IMR-90 (cell line): ENCODE data around the gene KTN1. TPM values are rescaled to one million over a fixed set of nuclear protein-coding genes. Genes with fewer than 3 reads are reported as not detected.

Source experiments
- ATAC-seq: fragments of 200-7000 bp; cut with Tn5 transposase; 2 replicates; pipeline ENCODE4 v1.9.1; 2020; ENCODE audit warnings: low read depth, mild to moderate bottlenecking, moderate library complexity
- BruUV-seq: library from RNA; stranded (reverse); fragments of 400-500 nt; replicated peaks from 2 replicates; lab custom pipeline; 2021; lab: Mats Ljungman, UMichigan
- CTCF ChIA-PET: fragments of 300-600 bp; formaldehyde crosslinking; extraction: SDS; loops from one replicate; lab custom pipeline; 2021; ENCODE audit warnings: antibody characterized with exemption; lab: Yijun Ruan, JAX
- POLR2A ChIA-PET: fragments of 300-600 bp; sonication (Branson Sonifier 250); formaldehyde crosslinking; loops from one replicate; lab custom pipeline; 2022; ENCODE audit warnings: antibody characterized with exemption; ENCODE audit not compliant: unreplicated experiment; lab: Charles Lee
- DNase-seq: peaks from one replicate; pipeline ENCODE4 v3.0.0; 2013
- H2AFZ ChIP-seq: replicated peaks from 2 replicates; pipeline ENCODE3; 2013; ENCODE audit warnings: low read length, mild to moderate bottlenecking; ENCODE audit not compliant: poor library complexity
- H2AK5ac ChIP-seq: 2 replicates; pipeline ENCODE4 v1.6.1; 2013; ENCODE audit warnings: low read depth, low read length, inconsistent platforms
- H2AK9ac ChIP-seq: replicated peaks from 2 replicates; pipeline ENCODE3; 2013; ENCODE audit warnings: mild to moderate bottlenecking, low read depth, low read length, moderate library complexity; ENCODE audit not compliant: poor library complexity
- H2BK120ac ChIP-seq: 2 replicates; pipeline ENCODE4 v1.6.1; 2013; ENCODE audit warnings: low read depth, low read length, inconsistent platforms
- H2BK15ac ChIP-seq: 3 replicates; pipeline ENCODE4 v1.6.1; 2013; ENCODE audit warnings: low read depth, low read length, inconsistent platforms
- H2BK20ac ChIP-seq: 2 replicates; pipeline ENCODE4 v1.6.1; 2013; ENCODE audit warnings: low read depth, mild to moderate bottlenecking, inconsistent platforms, low read length, moderate library complexity
- H2BK5ac ChIP-seq: 2 replicates; pipeline ENCODE4 v1.6.1; 2013; ENCODE audit warnings: mild to moderate bottlenecking, low read depth, low read length, inconsistent platforms; ENCODE audit not compliant: poor library complexity, severe bottlenecking
- H3K14ac ChIP-seq: replicated peaks from 2 replicates; pipeline ENCODE4 v1.6.1; 2013; ENCODE audit warnings: low read depth, low read length, inconsistent platforms
- H3K18ac ChIP-seq: 2 replicates; pipeline ENCODE4 v1.6.1; 2013; ENCODE audit warnings: low read depth, low read length, control low read depth
- H3K23ac ChIP-seq: 2 replicates; pipeline ENCODE4 v1.6.1; 2013; ENCODE audit warnings: low read depth, low read length, inconsistent platforms
- H3K27ac ChIP-seq: 2 replicates; pipeline ENCODE4 v1.5.1; 2013; ENCODE audit warnings: mild to moderate bottlenecking, control low read depth, low read length; ENCODE audit not compliant: insufficient read depth
- H3K27me3 ChIP-seq: 2 replicates; pipeline ENCODE4 v1.6.1; 2013; ENCODE audit warnings: low read length; ENCODE audit not compliant: control insufficient read depth, insufficient read depth
- H3K36me3 ChIP-seq: 2 replicates; pipeline ENCODE4 v1.6.1; 2013; ENCODE audit warnings: low read length, mixed read lengths; ENCODE audit not compliant: control insufficient read depth, insufficient read depth
- H3K4ac ChIP-seq: 2 replicates; pipeline ENCODE4 v1.6.1; 2013; ENCODE audit warnings: low read depth, low read length, inconsistent platforms
- H3K4me1 ChIP-seq: 2 replicates; pipeline ENCODE4 v1.6.1; 2013; ENCODE audit warnings: low read length, mixed read lengths; ENCODE audit not compliant: control insufficient read depth, insufficient read depth
- H3K4me2 ChIP-seq: 2 replicates; pipeline ENCODE4 v1.6.1; 2013; ENCODE audit warnings: low read depth, mild to moderate bottlenecking, control low read depth, low read length, moderate library complexity
- H3K4me3 ChIP-seq: 2 replicates; pipeline ENCODE4 v1.5.1; 2013; ENCODE audit warnings: low read depth, mild to moderate bottlenecking, control low read depth, low read length, moderate library complexity; ENCODE audit not compliant: insufficient read depth
- H3K56ac ChIP-seq: 2 replicates; pipeline ENCODE4 v1.6.1; 2013; ENCODE audit warnings: low read length, inconsistent platforms; ENCODE audit not compliant: insufficient read depth; ENCODE audit errors: extremely low read depth
- H3K79me1 ChIP-seq, 2 experiments: 2 replicates each; pipeline ENCODE4 v1.6.1; 2013; ENCODE audit warnings: low read length in 2 of 2, inconsistent platforms in 1 of 2, low read depth in 1 of 2
- H3K9ac ChIP-seq: 2 replicates; pipeline ENCODE4 v1.6.1; 2013; ENCODE audit warnings: low read depth, low read length, control low read depth
- H3K9me1 ChIP-seq: 2 replicates; pipeline ENCODE4 v1.6.1; 2013; ENCODE audit warnings: low read length, inconsistent platforms; ENCODE audit not compliant: insufficient read depth
- H3K9me3 ChIP-seq: 2 replicates; pipeline ENCODE4 v1.6.1; 2013; ENCODE audit warnings: low read length; ENCODE audit not compliant: control insufficient read depth, insufficient read depth
- H4K20me1 ChIP-seq: 2 replicates; pipeline ENCODE4 v1.6.1; 2013; ENCODE audit warnings: low read length, inconsistent platforms; ENCODE audit not compliant: insufficient read depth
- H4K5ac ChIP-seq: 2 replicates; pipeline ENCODE4 v1.6.1; 2013; ENCODE audit warnings: mild to moderate bottlenecking, low read depth, low read length, control low read depth
- H4K8ac ChIP-seq, 2 experiments: 2 replicates each; pipeline ENCODE4 v1.6.1; 2013; ENCODE audit warnings: low read depth in 2 of 2, low read length in 2 of 2, control low read depth in 1 of 2, inconsistent platforms in 1 of 2
- H4K91ac ChIP-seq: 2 replicates; pipeline ENCODE4 v1.6.1; 2013; ENCODE audit warnings: low read depth, low read length, inconsistent platforms; ENCODE audit not compliant: insufficient read depth
- CHD1 ChIP-seq: IDR thresholded peaks from 2 replicates; pipeline ENCODE4 v1.6.1; 2012; ENCODE audit warnings: low read depth, low read length, improper control_type of control experiment
- CTCF ChIP-seq: conservative IDR thresholded peaks from 2 replicates; pipeline ENCODE4 v1.5.1; 2012; ENCODE audit warnings: mild to moderate bottlenecking, low read depth, low read length, improper control_type of control experiment
- FOS ChIP-seq: fragments of 150-350 bp; IDR thresholded peaks from 2 replicates; pipeline ENCODE4 v1.6.1; 2016; ENCODE audit warnings: low read depth, low read length
- MAFK ChIP-seq: IDR thresholded peaks from 2 replicates; pipeline ENCODE4 v1.6.1; 2012; ENCODE audit warnings: low read depth, low read length, improper control_type of control experiment
- MAZ ChIP-seq: IDR thresholded peaks from 2 replicates; pipeline ENCODE4 v1.6.1; 2012; ENCODE audit warnings: low read depth, mild to moderate bottlenecking, low read length, improper control_type of control experiment, moderate library complexity, borderline replicate concordance
- MXI1 ChIP-seq: IDR thresholded peaks from 2 replicates; pipeline ENCODE4 v1.6.1; 2012; ENCODE audit warnings: low read depth, mild to moderate bottlenecking, low read length, moderate library complexity, borderline replicate concordance
- NFE2L2 ChIP-seq: fragments of 150-350 bp; IDR thresholded peaks from 2 replicates; pipeline ENCODE4 v1.6.1; 2016; ENCODE audit warnings: low read depth, mild to moderate bottlenecking, low read length
- POLR2A ChIP-seq: IDR thresholded peaks from 2 replicates; pipeline ENCODE4 v1.6.1; 2012; ENCODE audit warnings: mild to moderate bottlenecking, low read depth, low read length
- RAD21 ChIP-seq: IDR thresholded peaks from 2 replicates; pipeline ENCODE4 v1.6.1; 2012; ENCODE audit warnings: low read length, improper control_type of control experiment
- RCOR1 ChIP-seq: IDR thresholded peaks from 2 replicates; pipeline ENCODE4 v1.6.1; 2012; ENCODE audit warnings: mild to moderate bottlenecking, low read length, improper control_type of control experiment; ENCODE audit not compliant: insufficient replicate concordance
- WGBS, 2 experiments: methylation state at CpG; one replicate each; pipeline versions ENCODE4 v1.1.5 to v1.1.7; 2013; ENCODE audit warnings: missing lambda C conversion rate in 2 of 2; ENCODE audit not compliant: insufficient read length in 1 of 2; ENCODE audit errors: extremely low coverage in 2 of 2; 5-methylcytosine and 5-hydroxymethylcytosine counted together
- dilution Hi-C: fragments of 300-500 bp; cut with HindIII; formaldehyde crosslinking; loops from one replicate; pipeline ENCODE4 v1.14.3; 2018; ENCODE audit warnings: low sequenced_read_pairs; ENCODE audit not compliant: unreplicated experiment
- in situ Hi-C: fragments of 300-500 bp; cut with MboI; formaldehyde crosslinking; loops from 3 replicates; pipeline ENCODE4 v1.14.3; 2019; ENCODE audit warnings: low sequenced_read_pairs, inconsistent platforms, mixed read lengths
- intact Hi-C: fragments of 100-400 bp; cut with micrococcal nuclease; formaldehyde crosslinking; loops from 2 replicates; pipeline ENCODE4 v1.10.0; 2022
- polyA plus RNA-seq, 3 experiments: library from polyadenylated mRNA; depleted of rRNA; stranded (reverse); fragments of >200 nt; gene quantifications; 2 replicates each; pipeline ENCODE4 v1.2.3, GENCODE V29; 2012; ENCODE audit warnings: low replicate concordance in 1 of 3
- total RNA-seq: library from RNA; depleted of rRNA; stranded (reverse); fragments of >200 nt; gene quantifications from 2 replicates; pipeline ENCODE4 v1.2.3, GENCODE V29; 2012
- TF ChIP-seq, protein P1 (sequence below): fragments of 150-350 bp; IDR thresholded peaks from 2 replicates; pipeline ENCODE4 v1.6.1; 2017; ENCODE audit warnings: mild to moderate bottlenecking, antibody characterized with exemption, low read length, low read depth

Gene KTN1
- total and polyA plus RNA-seq, 2 of the 4 experiments (the other 2 are of a cell fraction): 42.1 to 57.2 TPM

DNA sequence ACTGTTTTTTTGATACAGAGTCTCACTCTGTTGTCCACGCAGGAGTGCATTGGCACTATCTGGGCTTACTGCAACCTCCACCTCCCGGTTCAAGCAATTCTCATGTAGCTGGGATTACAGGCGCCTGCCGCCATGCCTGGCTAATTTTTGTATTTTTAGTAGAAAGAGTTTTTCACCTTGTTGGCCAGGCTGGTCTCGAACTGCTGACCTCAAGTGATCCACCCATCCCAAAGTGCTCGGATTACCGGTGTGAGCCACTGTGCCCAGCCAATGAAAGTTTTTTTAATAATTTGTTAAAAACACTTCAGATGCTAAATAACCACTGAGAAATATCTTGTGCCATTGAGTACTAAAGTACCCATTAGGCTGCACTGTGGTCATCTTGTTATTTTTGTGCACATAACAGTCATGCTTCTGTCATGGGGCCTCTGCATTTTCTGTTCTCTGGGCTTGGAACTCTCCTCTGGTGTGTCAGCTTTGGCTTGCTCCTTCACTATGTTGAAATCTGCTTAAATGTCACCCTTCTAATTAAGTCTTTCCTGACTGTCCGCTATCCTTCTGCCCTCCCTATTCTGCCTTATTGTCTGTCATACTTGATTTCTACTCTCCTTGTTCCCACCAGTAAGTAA, 105.1 kb downstream of the KTN1 start:
- Histone ChIP-seq H3K4me3 (no peak overlapping the region), H2AFZ (no peak overlapping the region), H2BK15ac (no peak overlapping the region), H3K4ac (no peak overlapping the region), H3K27ac (no peak overlapping the region), H2BK120ac (no peak overlapping the region), H3K18ac (no peak overlapping the region), H2BK20ac (no peak overlapping the region), H4K5ac (no peak overlapping the region), H4K8ac (no peak overlapping the region), H3K14ac (no peak overlapping the region), H3K23ac (no peak overlapping the region), H2BK5ac (no peak overlapping the region), H3K27me3 (no peaks in the 10 kb centered on the region), H3K36me3 (peaks cover 16% of the 10 kb centered on the region), H3K9me1 (peaks cover 3% of the 10 kb centered on the region; the same call in 1 of the 2 replicates), H2AK9ac (no peak overlapping the region), H3K9me3 (no peaks in the 10 kb centered on the region), H3K9ac (no peak overlapping the region), H2AK5ac (no peak overlapping the region), H3K56ac (no peak overlapping the region), H3K4me1 (no peaks in the 10 kb centered on the region), H4K91ac (no peak overlapping the region), H3K79me1 (0 out of 4 replicates have a peak, but pooled peaks cover 0 to 3% of the 10 kb centered on the region in 2 experiments), H3K4me2 (no peak overlapping the region), H4K20me1 (no peaks in the 10 kb centered on the region)
- dilution Hi-C loops (no loop called here), intact Hi-C loops (no loop called here), in situ Hi-C loops (no loop called here)
- BruUV-seq: no TSS peak
- ChIA-PET CTCF (no interaction called here), POLR2A (no interaction called here)
- no CpG with 5 or more reads among the region's 8 CpGs for whole genome bisulfite sequencing, 2 experiments
- TF ChIP-seq, protein P1, sequence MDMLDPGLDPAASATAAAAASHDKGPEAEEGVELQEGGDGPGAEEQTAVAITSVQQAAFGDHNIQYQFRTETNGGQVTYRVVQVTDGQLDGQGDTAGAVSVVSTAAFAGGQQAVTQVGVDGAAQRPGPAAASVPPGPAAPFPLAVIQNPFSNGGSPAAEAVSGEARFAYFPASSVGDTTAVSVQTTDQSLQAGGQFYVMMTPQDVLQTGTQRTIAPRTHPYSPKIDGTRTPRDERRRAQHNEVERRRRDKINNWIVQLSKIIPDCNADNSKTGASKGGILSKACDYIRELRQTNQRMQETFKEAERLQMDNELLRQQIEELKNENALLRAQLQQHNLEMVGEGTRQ: no peak
- no peak for TF ChIP-seq MAFK
- no peak for TF ChIP-seq RAD21
- no peak for TF ChIP-seq MXI1
- TF ChIP-seq MAZ: no peak
- no peak for TF ChIP-seq CHD1
- no peak for TF ChIP-seq FOS
- no peak for TF ChIP-seq RCOR1
- no peak for TF ChIP-seq NFE2L2
- no peak for TF ChIP-seq POLR2A
- no peak for TF ChIP-seq CTCF
- no peak; the same call in 1 of the 2 replicates for ATAC-seq
- DNase-seq: peak; percentile 42
